Mucosa of stomach (tissue), 1 donor: ENCODE results near the gene MICAL3.
"Not testable (repeated sequence)": the region's sequence is repeated elsewhere in the genome, so short reads cannot be mapped to it uniquely, and the experiment has no call there.

ENCODE experiments used
- H3K27me3 ChIP-seq: one replicate; pipeline ENCODE4 v1.7.0; 2013; ENCODE audit warnings: mild to moderate bottlenecking, low read length; ENCODE audit not compliant: control insufficient read depth, insufficient read depth
- H3K36me3 ChIP-seq: one replicate; pipeline ENCODE4 v1.7.0; 2013; ENCODE audit warnings: low read length; ENCODE audit not compliant: control insufficient read depth, insufficient read depth
- H3K4me1 ChIP-seq: one replicate; pipeline ENCODE4 v1.7.0; 2013; ENCODE audit warnings: mild to moderate bottlenecking, low read length; ENCODE audit not compliant: control insufficient read depth, insufficient read depth
- H3K4me3 ChIP-seq: one replicate; pipeline ENCODE4 v1.7.0; 2013; ENCODE audit warnings: low read length
- H3K9ac ChIP-seq: one replicate; pipeline ENCODE4 v1.7.0; 2013; ENCODE audit warnings: mild to moderate bottlenecking, low read length, moderate library complexity
- H3K9me3 ChIP-seq: one replicate; pipeline ENCODE4 v1.7.0; 2013; ENCODE audit warnings: mild to moderate bottlenecking, low read length, moderate library complexity; ENCODE audit not compliant: control insufficient read depth
- donor health status: Pancreatic carcinoma.

The MICAL3 gene

DNA sequence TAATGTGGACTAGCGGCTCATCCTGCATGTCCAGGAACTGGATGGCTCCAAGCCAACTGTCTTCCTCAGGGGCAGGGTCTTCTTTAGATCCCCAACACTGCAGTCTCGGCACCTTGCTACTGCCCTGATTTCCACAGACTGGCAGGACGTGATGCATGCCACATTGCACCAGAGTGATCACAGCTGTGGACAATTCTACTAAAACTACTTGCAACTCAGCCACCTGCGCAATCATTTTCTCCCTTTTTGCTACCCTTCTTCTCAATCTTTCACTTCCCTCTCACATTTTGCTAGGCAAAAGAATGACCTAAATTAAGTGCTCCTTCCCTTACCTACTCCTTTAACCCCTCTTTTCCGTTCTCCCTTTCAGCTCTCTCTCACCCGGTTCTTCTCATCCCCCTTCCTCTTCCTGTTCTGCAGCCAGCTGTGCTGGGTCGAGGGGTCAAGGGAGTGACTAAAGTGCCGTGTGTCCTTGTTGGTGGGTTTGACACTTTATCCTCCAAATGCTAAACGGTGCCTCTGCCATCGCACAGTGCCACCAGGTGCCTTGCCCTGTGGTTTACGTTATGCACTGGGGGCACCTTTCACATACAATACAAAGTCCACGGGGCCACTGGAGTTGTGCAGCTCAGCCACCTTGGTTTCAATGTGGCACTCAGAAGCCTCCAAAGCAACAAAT lies 42.0 kb upstream of the MICAL3 start:
- Histone ChIP-seq H3K4me3 (no peak overlapping the region), H3K9me3 (no peaks in the 10 kb centered on the region), H3K27me3 (no peaks in the 10 kb centered on the region), H3K9ac (no peak overlapping the region), H3K36me3 (no peaks in the 10 kb centered on the region), H3K4me1 (peaks cover 12% of the 10 kb centered on the region)

DNA sequence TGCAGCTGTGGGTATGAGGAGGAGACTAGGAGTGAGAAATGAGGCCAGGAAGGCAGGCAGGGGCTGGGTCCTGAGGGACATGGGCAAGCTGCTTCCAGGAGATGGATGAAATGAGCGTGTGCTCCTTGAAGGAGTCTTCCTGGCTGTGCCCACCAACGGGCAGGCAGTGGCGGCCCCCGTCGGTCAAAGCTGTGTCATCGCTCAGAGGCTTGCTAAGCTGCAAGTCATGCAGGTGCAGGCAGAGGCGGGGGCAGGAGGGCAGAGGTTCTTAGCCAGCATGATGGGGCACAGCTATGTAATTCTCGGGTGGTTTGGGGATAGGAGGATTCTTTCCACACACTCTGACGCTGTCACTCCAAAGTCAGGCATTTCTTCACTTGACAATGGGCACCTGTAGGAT lies 40.9 kb upstream of the MICAL3 start:
- Histone ChIP-seq H3K4me3 (no peak overlapping the region), H3K4me1 (peaks cover 20% of the 10 kb centered on the region), H3K36me3 (no peaks in the 10 kb centered on the region), H3K9me3 (no peaks in the 10 kb centered on the region), H3K27me3 (no peaks in the 10 kb centered on the region), H3K9ac (no peak overlapping the region)

DNA sequence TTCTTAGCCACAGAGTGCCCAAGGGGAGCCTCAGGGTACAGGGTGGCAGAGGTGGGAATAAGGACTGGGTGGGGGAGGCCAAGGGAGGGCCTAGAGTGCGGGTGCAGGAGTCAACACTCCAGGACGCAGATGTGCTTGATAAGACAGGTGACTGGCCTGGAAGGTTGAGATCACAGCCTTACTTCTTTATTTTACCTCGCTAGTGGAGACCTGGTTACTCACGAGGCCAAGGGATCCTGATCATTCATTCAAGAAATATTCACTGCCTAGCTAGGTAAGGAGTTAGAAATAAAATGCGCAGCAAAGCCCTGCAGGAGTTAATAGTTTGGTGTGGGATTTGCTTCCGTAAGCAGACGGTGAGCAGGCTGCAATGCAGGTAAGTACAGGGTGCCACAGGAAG lies 40.3 kb upstream of the MICAL3 start:
- Histone ChIP-seq H3K4me1 (peaks cover 20% of the 10 kb centered on the region), H3K9ac (no peak overlapping the region), H3K4me3 (no peak overlapping the region), H3K36me3 (no peaks in the 10 kb centered on the region), H3K9me3 (no peaks in the 10 kb centered on the region), H3K27me3 (no peaks in the 10 kb centered on the region)

DNA sequence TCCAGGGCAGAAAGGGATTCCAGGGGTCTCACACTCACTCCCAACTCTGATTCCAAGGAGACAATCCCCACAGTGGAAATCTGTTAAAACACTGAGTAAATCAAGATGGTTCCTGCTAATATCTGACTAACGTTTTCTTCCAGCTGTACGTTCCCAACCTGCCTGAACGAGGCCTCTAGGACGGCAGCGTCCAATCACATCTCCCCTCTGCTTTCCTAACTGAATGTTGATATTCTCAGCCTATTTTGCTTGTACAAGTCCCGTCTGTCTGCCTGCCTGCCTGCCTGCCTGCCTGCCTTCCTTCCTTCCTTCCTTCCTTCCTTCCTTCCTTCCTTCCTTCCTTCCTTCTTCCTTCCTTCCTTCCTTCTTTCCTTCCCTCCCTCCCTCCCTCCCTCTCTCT lies 39.4 kb upstream of the MICAL3 start:
- not testable (repeated sequence) for H3K4me3 ChIP-seq, H3K36me3 ChIP-seq, H3K9ac ChIP-seq, H3K27me3 ChIP-seq, H3K9me3 ChIP-seq
- peaks cover 20% of the 10 kb centered on the region for H3K4me1 ChIP-seq

DNA sequence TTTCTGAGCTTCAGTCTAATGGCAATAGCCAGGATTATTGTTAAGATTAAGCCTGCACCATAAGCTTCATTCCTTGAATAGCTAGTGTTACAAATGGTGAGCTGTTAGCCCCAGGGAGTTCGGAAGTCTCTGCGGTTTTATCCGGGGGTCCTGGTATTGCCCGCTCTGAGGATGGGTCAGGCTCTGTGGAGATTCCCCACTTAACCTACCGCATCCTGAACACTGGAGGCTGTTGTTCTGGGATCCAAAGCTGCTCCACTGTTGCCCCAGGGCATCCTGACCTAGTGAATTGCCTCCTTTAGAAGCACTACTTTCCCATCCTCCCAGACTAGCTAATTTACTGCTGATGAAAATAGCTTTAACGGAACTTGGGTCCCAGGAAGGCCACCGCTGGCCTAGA lies 38.9 kb upstream of the MICAL3 start:
- H3K36me3 ChIP-seq: no peaks in the 10 kb centered on the region
- H3K27me3 ChIP-seq: no peaks in the 10 kb centered on the region
- no peak overlapping the region for H3K4me3 ChIP-seq
- H3K9me3 ChIP-seq: no peaks in the 10 kb centered on the region
- peaks cover 20% of the 10 kb centered on the region for H3K4me1 ChIP-seq
- H3K9ac ChIP-seq: no peak overlapping the region

DNA sequence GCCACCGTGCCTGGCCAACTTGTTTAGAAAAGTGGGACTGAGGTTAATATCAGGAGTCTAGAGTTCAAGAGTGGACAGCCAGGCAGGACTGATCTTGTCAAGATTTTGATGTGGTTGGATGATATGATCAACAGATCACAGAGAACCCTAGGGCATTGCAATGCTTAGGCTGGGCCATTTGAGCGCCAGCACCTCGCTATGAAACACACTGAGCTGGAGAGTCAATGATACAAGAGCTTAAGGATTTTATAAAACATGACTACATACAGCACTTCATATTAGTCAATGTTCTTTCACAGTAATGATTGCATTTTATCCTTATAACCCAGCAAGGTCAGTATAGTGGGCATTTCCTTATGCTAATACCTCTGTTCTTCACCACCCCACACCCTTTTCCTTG lies 38.1 kb upstream of the MICAL3 start:
- H3K9me3 ChIP-seq: no peaks in the 10 kb centered on the region
- no peak overlapping the region for H3K9ac ChIP-seq
- H3K36me3 ChIP-seq: no peaks in the 10 kb centered on the region
- no peaks in the 10 kb centered on the region for H3K27me3 ChIP-seq
- H3K4me3 ChIP-seq: no peak overlapping the region
- H3K4me1 ChIP-seq: peaks cover 26% of the 10 kb centered on the region

DNA sequence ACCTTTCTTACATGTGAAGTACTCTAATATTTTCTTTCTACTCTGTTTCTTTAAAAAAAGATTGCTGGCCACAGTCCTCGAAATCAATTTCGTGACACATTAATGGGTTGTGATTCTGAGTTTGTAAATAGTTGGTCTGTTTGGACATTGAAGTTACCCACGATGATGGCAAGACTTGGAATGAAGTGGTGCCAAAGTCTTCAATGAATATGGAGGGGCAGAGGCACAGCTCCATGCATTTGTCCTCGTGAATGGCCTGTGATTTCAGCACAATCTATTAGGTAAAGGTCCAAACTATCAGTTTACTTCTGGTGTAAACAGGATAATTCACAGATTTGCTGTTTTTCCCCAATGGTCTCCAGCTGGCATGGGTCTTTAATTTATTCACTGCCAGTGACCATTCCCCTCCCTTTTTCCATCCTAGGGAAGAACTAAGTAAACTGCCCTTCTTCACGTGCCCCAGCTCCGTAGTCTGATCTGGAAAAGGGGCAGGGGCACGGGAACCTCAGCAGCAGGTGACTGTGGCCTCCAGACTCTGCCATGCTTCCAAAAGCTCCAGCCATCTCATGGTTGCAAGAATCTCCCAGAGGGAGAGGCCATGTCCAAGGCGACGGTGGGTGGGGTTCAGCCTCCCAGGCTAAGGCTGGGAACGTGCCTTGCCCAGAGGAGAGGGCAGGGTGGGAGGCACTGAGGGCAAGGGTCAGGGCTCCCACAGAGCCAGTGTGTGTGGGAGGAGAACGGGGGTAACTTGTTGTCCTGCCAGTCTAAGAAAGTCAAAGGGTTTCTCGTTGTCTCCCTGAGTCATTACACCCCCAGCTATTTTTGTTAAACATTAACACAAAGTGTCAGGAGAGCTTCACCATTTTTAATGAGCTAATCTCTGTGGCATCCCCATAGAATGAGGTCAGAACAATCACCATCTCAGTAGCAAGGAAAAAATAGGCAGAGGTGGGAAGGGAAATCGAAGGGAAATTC lies 36.6 kb upstream of the MICAL3 start:
- Histone ChIP-seq H3K9me3 (no peaks in the 10 kb centered on the region), H3K36me3 (no peaks in the 10 kb centered on the region), H3K27me3 (no peaks in the 10 kb centered on the region), H3K9ac (no peak overlapping the region), H3K4me3 (no peak overlapping the region), H3K4me1 (peaks cover 41% of the 10 kb centered on the region)

DNA sequence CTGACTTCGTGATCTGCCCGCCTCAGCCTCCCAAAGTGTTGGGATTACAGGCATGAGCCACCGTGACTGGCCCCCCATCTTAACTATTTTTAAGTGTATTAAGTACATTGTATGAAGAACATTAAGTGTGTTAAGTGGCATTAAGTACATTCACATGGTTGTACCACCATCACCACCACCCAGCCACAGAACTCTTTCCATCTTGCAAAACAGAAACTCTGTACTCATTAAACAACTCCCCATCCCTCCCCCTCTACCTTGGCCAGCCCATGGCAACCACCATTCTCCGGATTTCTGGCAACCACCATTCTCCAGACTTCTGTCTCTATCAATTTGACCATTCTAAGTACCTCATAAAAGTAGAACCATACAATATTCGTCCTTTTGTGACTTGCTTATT lies 35.6 kb upstream of the MICAL3 start:
- Histone ChIP-seq H3K9ac (no peak overlapping the region), H3K4me1 (peaks cover 46% of the 10 kb centered on the region), H3K36me3 (no peaks in the 10 kb centered on the region), H3K27me3 (no peaks in the 10 kb centered on the region), H3K4me3 (no peak overlapping the region), H3K9me3 (no peaks in the 10 kb centered on the region)

DNA sequence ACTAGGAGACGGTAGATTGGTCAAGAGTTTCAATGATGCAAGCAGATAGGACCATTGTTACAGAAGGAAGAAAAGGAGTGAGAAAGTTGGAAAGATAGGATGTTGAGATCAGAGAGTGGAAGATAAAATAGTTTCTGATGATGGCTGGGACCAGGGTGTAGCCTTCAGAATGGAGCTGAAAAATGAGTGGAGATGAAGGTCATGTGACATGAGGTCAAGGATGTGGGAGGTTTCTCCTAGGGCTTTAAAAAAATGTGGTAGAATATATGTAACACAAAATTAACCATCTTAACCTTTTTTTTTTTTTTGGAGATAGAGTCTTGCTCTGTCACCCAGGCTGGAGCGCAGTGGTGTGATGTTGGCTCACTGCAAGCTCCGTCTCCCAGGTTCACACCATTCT lies 35.1 kb upstream of the MICAL3 start:
- H3K4me3 ChIP-seq: no peak overlapping the region
- H3K4me1 ChIP-seq: peaks cover 46% of the 10 kb centered on the region
- H3K9ac ChIP-seq: no peak overlapping the region
- no peaks in the 10 kb centered on the region for H3K9me3 ChIP-seq
- H3K27me3 ChIP-seq: no peaks in the 10 kb centered on the region
- H3K36me3 ChIP-seq: no peaks in the 10 kb centered on the region

DNA sequence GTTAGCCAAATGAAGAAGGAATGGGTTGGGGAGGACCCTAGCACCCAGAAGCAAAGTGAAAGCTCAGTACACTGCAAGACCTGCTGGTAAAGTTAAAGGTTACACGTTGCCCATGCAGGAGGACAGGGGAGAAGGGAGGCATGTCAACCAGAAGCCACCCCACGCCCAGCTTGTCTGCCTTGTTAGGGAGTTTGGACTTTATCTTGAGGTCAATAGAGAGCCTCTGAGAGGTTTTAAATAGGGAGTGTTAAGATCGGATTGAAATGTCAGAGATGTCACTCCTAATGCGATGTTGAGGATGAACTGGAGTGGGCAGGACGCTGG lies 34.7 kb upstream of the MICAL3 start:
- Histone ChIP-seq H3K4me1 (peaks cover 46% of the 10 kb centered on the region), H3K36me3 (no peaks in the 10 kb centered on the region), H3K4me3 (no peak overlapping the region), H3K27me3 (no peaks in the 10 kb centered on the region), H3K9me3 (no peaks in the 10 kb centered on the region), H3K9ac (no peak overlapping the region)

DNA sequence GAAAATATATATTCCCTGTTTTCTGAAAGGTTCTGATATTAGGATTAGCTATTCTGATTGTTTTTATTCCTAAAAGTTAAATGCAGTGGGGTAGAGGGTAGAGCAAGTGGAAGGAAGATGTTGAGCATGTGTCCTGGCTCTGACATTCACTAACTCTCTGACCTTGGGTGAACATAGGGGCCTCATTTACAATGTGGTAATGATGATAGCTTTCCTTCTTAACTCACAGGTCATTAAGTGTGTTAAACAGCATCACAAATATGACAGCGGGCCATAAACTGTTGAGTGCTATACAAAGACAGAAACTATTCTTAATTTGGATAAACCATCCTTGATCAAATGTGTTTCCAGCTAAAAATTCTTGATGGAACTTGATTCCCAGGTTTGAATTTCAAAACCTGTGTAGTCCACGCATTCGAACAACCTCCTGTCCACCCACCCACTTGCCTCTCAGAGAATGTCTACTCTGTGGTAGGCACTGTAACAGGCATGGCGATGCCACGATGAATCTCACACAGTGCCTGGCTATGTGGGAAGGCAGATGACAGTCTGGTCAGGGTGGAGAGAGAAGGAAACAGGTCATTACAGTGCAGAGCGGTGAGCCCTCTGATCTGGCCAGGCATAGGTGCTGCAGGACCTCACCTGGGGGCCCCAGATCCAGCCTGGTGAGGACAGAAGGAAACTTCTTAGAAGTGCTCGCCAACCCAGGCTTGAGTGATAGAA lies 34.2 kb upstream of the MICAL3 start:
- Histone ChIP-seq H3K9ac (no peak overlapping the region), H3K9me3 (no peaks in the 10 kb centered on the region), H3K36me3 (no peaks in the 10 kb centered on the region), H3K4me3 (no peak overlapping the region), H3K4me1 (peaks cover 46% of the 10 kb centered on the region), H3K27me3 (no peaks in the 10 kb centered on the region)

DNA sequence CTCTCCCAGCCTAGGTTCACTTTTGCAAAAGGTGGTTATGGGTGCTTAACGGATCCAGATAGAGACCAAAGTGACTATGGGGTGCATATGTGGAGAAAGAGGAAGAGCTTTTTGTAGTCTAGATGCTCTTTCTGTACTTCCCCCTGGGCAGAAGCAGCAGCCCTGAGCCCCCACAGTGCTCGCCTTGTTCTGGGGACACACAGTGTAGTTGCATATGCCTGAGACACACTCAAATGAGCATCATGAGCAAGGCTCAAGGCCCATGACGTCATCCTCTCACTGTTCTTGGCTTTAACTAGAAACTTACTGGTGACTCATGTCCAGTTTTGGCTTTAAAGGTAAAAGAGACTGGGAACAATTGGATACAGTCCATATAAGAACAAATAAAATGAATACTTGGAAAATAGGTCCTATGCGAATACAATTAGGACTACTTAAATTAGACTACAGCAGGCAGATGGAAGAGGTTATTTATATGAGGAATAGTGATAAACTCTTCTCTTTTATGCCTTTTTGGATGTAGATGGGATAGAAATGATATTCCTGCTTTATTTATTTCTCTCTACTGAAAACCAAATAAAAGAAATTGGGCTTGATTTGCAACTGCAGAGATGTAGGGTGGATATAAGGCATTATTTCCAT lies 33.3 kb upstream of the MICAL3 start:
- Histone ChIP-seq H3K9ac (no peak overlapping the region), H3K4me1 (peaks cover 44% of the 10 kb centered on the region), H3K36me3 (no peaks in the 10 kb centered on the region), H3K27me3 (no peaks in the 10 kb centered on the region), H3K9me3 (no peaks in the 10 kb centered on the region), H3K4me3 (no peak overlapping the region)
